DOHH2 (cell line): ENCODE results near the gene SH3D19.

ENCODE experiments used
- CTCF ChIP-seq: fragments of 200-600 bp; sonication (generic); IDR thresholded peaks from one replicate; pipeline ENCODE4 v1.5.1; 2014; ENCODE audit warnings: antibody characterized with exemption, mild to moderate bottlenecking, low read depth, low read length; ENCODE audit not compliant: poor library complexity, severe bottlenecking
- EZH2phosphoT487 ChIP-seq: fragments of 200-600 bp; sonication (generic); IDR thresholded peaks from 2 replicates; pipeline ENCODE4 v1.6.1; 2017; ENCODE audit warnings: borderline replicate concordance, mild to moderate bottlenecking, antibody characterized with exemption, low read length, moderate library complexity, mixed read lengths

GRCh38 chr4:151169900-151170299, 155.5 kb downstream of the SH3D19 start:
- TF ChIP-seq CTCF: no peak
- no peak for TF ChIP-seq EZH2phosphoT487
